Left kidney (tissue), 8 donors: ENCODE measurements around the gene WDR1. TPM values are rescaled to one million over a fixed set of nuclear protein-coding genes. Genes with fewer than 3 reads are reported as not detected.

ENCODE experiments used
- DNase-seq: peaks from one replicate; pipeline ENCODE4 v3.0.0-alpha.2; 2013
- long read RNA-seq, 8 donors: transcript quantifications; one replicate each; lab custom pipeline, GENCODE V29; 2026
- polyA plus RNA-seq: library from polyadenylated mRNA; unstranded; fragments of 120-200 nt; gene quantifications from one replicate; pipeline ENCODE4 v1.2.1, GENCODE V29; 2013; ENCODE audit not compliant: insufficient read length

Gene WDR1
- polyA plus RNA-seq: 172 TPM
- long read RNA-seq, donor 1, transcript WDR1-204 (15 exons, 3,054 nt): major isoform, 28 of 72 reads
- long read RNA-seq, donor 1, partial matches to known transcripts: 37 of 72 reads
- long read RNA-seq, donor 1, other reads (novel, unspliced or antisense): 0 of 72 reads
- long read RNA-seq, donor 2, transcript WDR1-204 (15 exons, 3,054 nt): major isoform, 24 of 40 reads
- long read RNA-seq, donor 2, partial matches to known transcripts: 12 of 40 reads
- long read RNA-seq, donor 2, other reads (novel, unspliced or antisense): 0 of 40 reads
- long read RNA-seq, donor 3, transcript WDR1-204 (15 exons, 3,054 nt): major isoform, 19 of 47 reads
- long read RNA-seq, donor 3, partial matches to known transcripts: 19 of 47 reads
- long read RNA-seq, donor 3, other reads (novel, unspliced or antisense): 5 of 47 reads
- long read RNA-seq, donor 4, partial matches to known transcripts: 0 of 7 reads
- long read RNA-seq, donor 4, other reads (novel, unspliced or antisense): 0 of 7 reads
- long read RNA-seq, donor 5, transcript WDR1-204 (15 exons, 3,054 nt): major isoform, 37 of 80 reads
- long read RNA-seq, donor 5, partial matches to known transcripts: 32 of 80 reads
- long read RNA-seq, donor 5, other reads (novel, unspliced or antisense): 6 of 80 reads
- long read RNA-seq, donor 6, transcript WDR1-204 (15 exons, 3,054 nt): major isoform, 30 of 75 reads
- long read RNA-seq, donor 6, transcript WDR1-213 (2 exons, 559 nt): minor isoform, 7 of 75 reads
- long read RNA-seq, donor 6, partial matches to known transcripts: 35 of 75 reads
- long read RNA-seq, donor 6, other reads (novel, unspliced or antisense): 0 of 75 reads
- long read RNA-seq, donor 7, transcript WDR1-213 (2 exons, 559 nt): minor isoform, 5 of 74 reads
- long read RNA-seq, donor 7, transcript WDR1-204 (15 exons, 3,054 nt): major isoform, 40 of 74 reads
- long read RNA-seq, donor 7, partial matches to known transcripts: 27 of 74 reads
- long read RNA-seq, donor 7, other reads (novel, unspliced or antisense): 0 of 74 reads
- long read RNA-seq, donor 8, transcript WDR1-204 (15 exons, 3,054 nt): major isoform, 13 of 16 reads
- long read RNA-seq, donor 8, partial matches to known transcripts: 0 of 16 reads
- long read RNA-seq, donor 8, other reads (novel, unspliced or antisense): 0 of 16 reads

GRCh38 chr4:10116569-10117358 lies at the start of gene WDR1:
Gene WDR1, minus strand, starts transcription at chr4:10116799. Its CDS starts 133 bp downstream, at chr4:10116666.
- DNase-seq: peak; percentile 92

- DNase-seq: no peak
Observed at GRCh38 chr4:10164877-10165283, 48.3 kb upstream of the WDR1 start.

GRCh38 chr4:10163296-10163695 lies 46.7 kb upstream of the WDR1 start:
- no peak for DNase-seq

- DNase-seq: no peak
Observed at GRCh38 chr4:10162341-10163000, 45.9 kb upstream of the WDR1 start.

- DNase-seq: no peak
Observed at GRCh38 chr4:10161840-10162239, 45.2 kb upstream of the WDR1 start.

GRCh38 chr4:10161146-10161545 lies 44.5 kb upstream of the WDR1 start:
- no peak for DNase-seq

- no peak for DNase-seq
Observed at GRCh38 chr4:10160281-10160856, 43.8 kb upstream of the WDR1 start.

- no peak for DNase-seq
Observed at GRCh38 chr4:10159671-10160070, 43.1 kb upstream of the WDR1 start.

- no peak for DNase-seq
Observed at GRCh38 chr4:10158333-10158942, 41.8 kb upstream of the WDR1 start.

GRCh38 chr4:10157478-10158332 lies 41.1 kb upstream of the WDR1 start:
- peak; percentile 65 for DNase-seq

- DNase-seq: no peak
Observed at GRCh38 chr4:10154241-10154640, 37.6 kb upstream of the WDR1 start.

- DNase-seq: no peak
Observed at GRCh38 chr4:10153161-10153560, 36.6 kb upstream of the WDR1 start.

GRCh38 chr4:10151182-10151581 lies 34.6 kb upstream of the WDR1 start:
- DNase-seq: no peak

- DNase-seq: no peak
Observed at GRCh38 chr4:10144966-10145365, 28.4 kb upstream of the WDR1 start.

GRCh38 chr4:10144479-10144878 lies 27.9 kb upstream of the WDR1 start:
- no peak for DNase-seq

GRCh38 chr4:10143171-10143570 lies 26.6 kb upstream of the WDR1 start:
- DNase-seq: no peak

- DNase-seq: no peak
Observed at GRCh38 chr4:10140866-10141759, 24.5 kb upstream of the WDR1 start.

- no peak for DNase-seq
Observed at GRCh38 chr4:10139518-10139917, 22.9 kb upstream of the WDR1 start.
